HEK293 (cell line): ENCODE measurements around the gene DLX3.

Experiments
- GLI2 ChIP-seq: fragments of 450-650 bp; formaldehyde crosslinking; IDR thresholded peaks from 2 replicates; pipeline ENCODE4; 2017; ENCODE audit warnings: missing biosample characterization, missing genetic modification characterization, low read depth, borderline replicate concordance
- IKZF3 ChIP-seq: fragments of 450-650 bp; IDR thresholded peaks from 2 replicates; pipeline ENCODE4 v1.5.0; 2018; ENCODE audit warnings: missing biosample characterization, mild to moderate bottlenecking, missing genetic modification characterization, moderate library complexity
- PATZ1 ChIP-seq: fragments of 450-650 bp; formaldehyde crosslinking; IDR thresholded peaks from 2 replicates; pipeline ENCODE4 v1.5.1; 2016; ENCODE audit warnings: missing biosample characterization, missing genetic modification characterization
- PRDM6 ChIP-seq: fragments of 450-650 bp; formaldehyde crosslinking; IDR thresholded peaks from 2 replicates; pipeline ENCODE4 v1.5.1; 2017; ENCODE audit warnings: missing biosample characterization, missing genetic modification characterization
- SALL2 ChIP-seq: fragments of 450-650 bp; formaldehyde crosslinking; IDR thresholded peaks from 2 replicates; pipeline ENCODE4 v1.5.0; 2017; ENCODE audit warnings: missing biosample characterization, mild to moderate bottlenecking, missing genetic modification characterization, borderline replicate concordance
- TRIM28 ChIP-seq: IDR thresholded peaks from 2 replicates; pipeline ENCODE4 v1.6.1; 2011; ENCODE audit warnings: low read length, control low read depth, borderline replicate concordance
- YY1 ChIP-seq: fragments of 450-650 bp; formaldehyde crosslinking; IDR thresholded peaks from 2 replicates; pipeline ENCODE4 v1.5.1; 2018; ENCODE audit warnings: missing biosample characterization, missing genetic modification characterization
- ZBTB17 ChIP-seq: fragments of 450-650 bp; formaldehyde crosslinking; IDR thresholded peaks from 2 replicates; pipeline ENCODE4 v1.5.1; 2016; ENCODE audit warnings: missing biosample characterization, missing genetic modification characterization
- ZBTB20 ChIP-seq: fragments of 450-650 bp; formaldehyde crosslinking; IDR thresholded peaks from 2 replicates; pipeline ENCODE4 v1.5.1; 2016; ENCODE audit warnings: missing biosample characterization, missing genetic modification characterization
- ZBTB26 ChIP-seq: fragments of 450-650 bp; formaldehyde crosslinking; optimal IDR thresholded peaks from 2 replicates; pipeline ENCODE3; 2016; ENCODE audit warnings: missing biosample characterization, mild to moderate bottlenecking, missing genetic modification characterization
- ZBTB44 ChIP-seq: fragments of 450-650 bp; IDR thresholded peaks from 2 replicates; pipeline ENCODE4 v1.5.1; 2018; ENCODE audit warnings: missing biosample characterization, mild to moderate bottlenecking, missing genetic modification characterization
- ZBTB8A ChIP-seq: fragments of 450-650 bp; formaldehyde crosslinking; IDR thresholded peaks from 2 replicates; pipeline ENCODE4 v1.5.1; 2016; ENCODE audit warnings: missing biosample characterization, missing genetic modification characterization
- ZNF10 ChIP-seq: fragments of 450-650 bp; formaldehyde crosslinking; IDR thresholded peaks from 2 replicates; pipeline ENCODE4 v1.5.1; 2017; ENCODE audit warnings: missing biosample characterization, missing genetic modification characterization
- ZNF112 ChIP-seq: fragments of 450-650 bp; formaldehyde crosslinking; IDR thresholded peaks from 2 replicates; pipeline ENCODE4 v1.5.0; 2017; ENCODE audit warnings: missing biosample characterization, missing genetic modification characterization
- ZNF2 ChIP-seq: fragments of 450-650 bp; formaldehyde crosslinking; IDR thresholded peaks from 2 replicates; pipeline ENCODE4 v1.5.1; 2016; ENCODE audit warnings: missing biosample characterization, missing genetic modification characterization
- ZNF404 ChIP-seq: fragments of 450-650 bp; formaldehyde crosslinking; IDR thresholded peaks from 2 replicates; pipeline ENCODE4 v1.5.1; 2017; ENCODE audit warnings: missing biosample characterization, missing genetic modification characterization
- ZNF513 ChIP-seq: fragments of 450-650 bp; IDR thresholded peaks from 2 replicates; pipeline ENCODE4 v1.5.1; 2018; ENCODE audit warnings: missing biosample characterization, missing genetic modification characterization
- ZNF518A ChIP-seq: fragments of 450-650 bp; formaldehyde crosslinking; conservative IDR thresholded peaks from 2 replicates; pipeline ENCODE4 v1.5.1; 2016; ENCODE audit warnings: low read depth, missing biosample characterization, missing genetic modification characterization
- ZNF548 ChIP-seq: fragments of 450-650 bp; formaldehyde crosslinking; IDR thresholded peaks from 2 replicates; pipeline ENCODE4 v1.5.1; 2016; ENCODE audit warnings: missing biosample characterization, missing genetic modification characterization
- ZNF561 ChIP-seq: fragments of 450-650 bp; IDR thresholded peaks from 2 replicates; pipeline ENCODE4 v1.5.1; 2018; ENCODE audit warnings: missing biosample characterization, missing genetic modification characterization, borderline replicate concordance
- ZNF600 ChIP-seq: fragments of 450-650 bp; formaldehyde crosslinking; IDR thresholded peaks from 2 replicates; pipeline ENCODE4 v1.5.1; 2016; ENCODE audit warnings: missing biosample characterization, missing genetic modification characterization
- ZNF660 ChIP-seq: fragments of 450-650 bp; IDR thresholded peaks from 2 replicates; pipeline ENCODE4 v1.5.1; 2018; ENCODE audit warnings: missing biosample characterization, mild to moderate bottlenecking, missing genetic modification characterization
- ZNF76 ChIP-seq: fragments of 450-650 bp; formaldehyde crosslinking; IDR thresholded peaks from 2 replicates; pipeline ENCODE4; 2016; ENCODE audit warnings: low read depth, missing biosample characterization, missing genetic modification characterization, borderline replicate concordance
- ZNF792 ChIP-seq: fragments of 450-650 bp; formaldehyde crosslinking; IDR thresholded peaks from 2 replicates; pipeline ENCODE4 v1.5.1; 2016; ENCODE audit warnings: missing biosample characterization, missing genetic modification characterization
- ZSCAN30 ChIP-seq: fragments of 450-650 bp; IDR thresholded peaks from 2 replicates; pipeline ENCODE4 v1.5.1; 2018; ENCODE audit warnings: missing biosample characterization, mild to moderate bottlenecking, missing genetic modification characterization, moderate library complexity

DLX3 gene

GRCh38 chr17:49968405-49969133 lies 26.5 kb downstream of the DLX3 start (continued):
- TF ChIP-seq ZNF518A (tag by site-specific recombination) (peak; percentile 50), ZBTB8A (peak; percentile 81), ZSCAN30 (tag by site-specific recombination) (peak; percentile 42), ZNF600 (tag by site-specific recombination) (peak; percentile 68), ZNF10 (tag by site-specific recombination) (0 out of 2 replicates have a peak, but pooled peaks have one; percentile 18), ZNF548 (tag by site-specific recombination) (0 out of 2 replicates have a peak, but pooled peaks have one; percentile 64), ZBTB26 (tag by site-specific recombination) (peak; percentile 63), SALL2 (tag by site-specific recombination) (no peak), TRIM28 (0 out of 2 replicates have a peak, but pooled peaks have one; percentile 13), GLI2 (no peak), ZNF792 (tag by site-specific recombination) (0 out of 2 replicates have a peak, but pooled peaks have one; percentile 54), ZNF404 (tag by site-specific recombination) (no peak), ZBTB44 (peak; percentile 22; the same call in 1 of the 2 replicates), PATZ1 (peak; percentile 53; the same call in 1 of the 2 replicates), ZNF112 (no peak), YY1 (0 out of 2 replicates have a peak, but pooled peaks have one; percentile 7), ZNF2 (peak; percentile 76; the same call in 1 of the 2 replicates), ZBTB20 (tag by site-specific recombination) (peak; percentile 98), ZNF561 (peak; percentile 72; the same call in 1 of the 2 replicates), PRDM6 (no peak), ZNF513 (tag by site-specific recombination) (peak; percentile 40; the same call in 1 of the 2 replicates), IKZF3 (tag by site-specific recombination) (0 out of 2 replicates have a peak, but pooled peaks have one; percentile 49), ZBTB17 (peak; percentile 92), ZNF76 (tag by site-specific recombination) (peak; percentile 37; the same call in 1 of the 2 replicates), ZNF660 (peak; percentile 62; the same call in 1 of the 2 replicates)
